K562 (cell line): ENCODE data around the gene CCDC187. TPM values are rescaled to one million over a fixed set of nuclear protein-coding genes. Genes with fewer than 3 reads are reported as not detected.

Experiments
- ATAC-seq: fragments of 200-7000 bp; cut with Tn5 transposase; 3 replicates; pipeline ENCODE4 v1.9.1; 2020; ENCODE audit warnings: moderate library complexity
- BruUV-seq: library from RNA; stranded (reverse); fragments of 400-500 nt; replicated peaks from 2 replicates; lab custom pipeline; 2021; lab: Mats Ljungman, UMichigan
- CTCF ChIA-PET: fragments of 300-600 bp; formaldehyde crosslinking; extraction: SDS; loops from one replicate; lab custom pipeline; 2021; ENCODE audit warnings: low intra/inter-chr PET ratio; lab: Yijun Ruan, JAX
- POLR2A ChIA-PET: fragments of 300-600, 350-650 bp; sonication (Branson Sonifier 250); formaldehyde crosslinking; extraction: SDS; loops from one replicate; lab custom pipeline; 2021; ENCODE audit warnings: antibody characterized with exemption, inconsistent platforms; lab: Yijun Ruan, JAX
- DNase-seq, 4 experiments: peaks; one replicate each; pipeline versions ENCODE4 v3.0.0 to v3.0.0-alpha.2; 2011 to 2018; ENCODE audit warnings: low spot score in 3 of 4, mixed read lengths in 3 of 4; ENCODE audit errors: extremely low read depth in 1 of 4
- FAIRE-seq: peaks from 2 replicates; lab custom pipeline; 2011; peaks lifted over from hg19 to GRCh38; lab: Jason Lieb, UNC
- H2AFZ ChIP-seq: 2 replicates; pipeline ENCODE4 v1.6.0; 2011; ENCODE audit warnings: low read depth, low read length, control low read depth, inconsistent platforms
- H3K27ac ChIP-seq: fragments of 200-600 bp; 3 replicates; pipeline ENCODE4 v1.8.0; 2011; ENCODE audit warnings: low read depth, mild to moderate bottlenecking, control low read depth, inconsistent platforms, low read length, moderate library complexity, mixed read lengths; ENCODE audit errors: extremely low read depth
- H3K27me3 ChIP-seq, 2 experiments: fragments of 300-600 bp in 1 of 2; 2 replicates in 1 of 2; 3 replicates in 1 of 2; pipeline versions ENCODE4 v1.6.0 to v1.8.0; 2011; ENCODE audit warnings: inconsistent platforms in 2 of 2, low read length in 2 of 2, mild to moderate bottlenecking in 1 of 2, mixed read lengths in 1 of 2, moderate library complexity in 1 of 2; ENCODE audit not compliant: control insufficient read depth in 2 of 2, insufficient read depth in 2 of 2
- H3K36me3 ChIP-seq: fragments of 300-600 bp; 3 replicates; pipeline ENCODE4 v1.8.0; 2011; ENCODE audit warnings: mild to moderate bottlenecking, low read length, inconsistent platforms; ENCODE audit not compliant: control insufficient read depth, insufficient read depth
- H3K4me1 ChIP-seq, 2 experiments: fragments of 200-600 bp in 1 of 2; replicated peaks in 1 of 2; 2 replicates in 1 of 2; 3 replicates in 1 of 2; pipeline versions ENCODE4 v1.5.1 to v1.8.0; 2011; ENCODE audit warnings: inconsistent platforms in 2 of 2, low read length in 2 of 2, mild to moderate bottlenecking in 1 of 2, mixed read lengths in 1 of 2, moderate library complexity in 1 of 2; ENCODE audit not compliant: control insufficient read depth in 2 of 2, insufficient read depth in 2 of 2
- H3K4me2 ChIP-seq: 2 replicates; pipeline ENCODE4 v1.6.1; 2011; ENCODE audit warnings: low read length, control low read depth, inconsistent platforms, mixed read lengths; ENCODE audit not compliant: insufficient read depth
- H3K4me3 ChIP-seq: fragments of 200-600 bp; sonication (generic), shearing (Covaris generic); 2 replicates; pipeline ENCODE4 v1.5.1; 2016; ENCODE audit warnings: control low read depth, inconsistent platforms
- H3K79me2 ChIP-seq: fragments of 200-600 bp; 3 replicates; pipeline ENCODE4 v1.8.0; 2011; ENCODE audit warnings: low read length, inconsistent platforms; ENCODE audit not compliant: control insufficient read depth, insufficient read depth
- H3K9ac ChIP-seq, 2 experiments: 2 replicates each; pipeline versions ENCODE4 v1.6.0 to v1.6.1; 2011; ENCODE audit warnings: low read depth in 2 of 2, low read length in 2 of 2, control low read depth in 1 of 2, inconsistent platforms in 1 of 2, mild to moderate bottlenecking in 1 of 2, mixed read lengths in 1 of 2; ENCODE audit not compliant: insufficient read depth in 1 of 2
- H3K9me1 ChIP-seq: one replicate; pipeline ENCODE4 v1.6.0; 2011; ENCODE audit warnings: inconsistent platforms, mild to moderate bottlenecking, low read length, moderate library complexity; ENCODE audit not compliant: control insufficient read depth, insufficient read depth
- H3K9me3 ChIP-seq: replicated peaks from 2 replicates; pipeline ENCODE4 v1.5.1; 2011; ENCODE audit warnings: low read depth, low read length, inconsistent platforms; ENCODE audit not compliant: control insufficient read depth, insufficient read depth
- H4K20me1 ChIP-seq: replicated peaks from 2 replicates; pipeline ENCODE4 v1.6.1; 2011; ENCODE audit warnings: low read length, inconsistent platforms, mixed read lengths; ENCODE audit not compliant: control insufficient read depth, insufficient read depth
- FOXA3 ChIP-seq, 2 experiments: fragments of 450-650 bp in 1 of 2; sonication (generic) in 1 of 2; formaldehyde crosslinking; IDR thresholded peaks in 1 of 2; conservative IDR thresholded peaks in 1 of 2; 2 replicates each; pipeline versions ENCODE4 v1.4.0 to v1.8.0; 2020 to 2022; ENCODE audit warnings: mild to moderate bottlenecking in 2 of 2, missing genetic modification reagents in 1 of 2
- FOXK2 ChIP-seq, 2 experiments: fragments of 450-650 bp; IDR thresholded peaks in 1 of 2; conservative IDR thresholded peaks in 1 of 2; 2 replicates each; pipeline ENCODE4 v1.6.1; 2016; ENCODE audit warnings: low read depth in 2 of 2, mild to moderate bottlenecking in 1 of 2
- JUND ChIP-seq, 2 experiments: IDR thresholded peaks; 2 replicates in 1 of 2; 3 replicates in 1 of 2; pipeline ENCODE4 v1.6.1; 2011; ENCODE audit warnings: borderline replicate concordance in 2 of 2, low read depth in 2 of 2, low read length in 2 of 2, improper control_type of control experiment in 1 of 2, missing biosample characterization in 1 of 2, missing genetic modification characterization in 1 of 2, missing genetic modification reagents in 1 of 2
- LCOR ChIP-seq: sonication (generic); formaldehyde crosslinking; IDR thresholded peaks from 2 replicates; pipeline ENCODE4 v1.8.0; 2022; ENCODE audit warnings: mild to moderate bottlenecking, missing genetic modification reagents
- NFIX ChIP-seq: fragments of 250-450 bp; sonication (Bioruptor Pico); IDR thresholded peaks from 2 replicates; pipeline ENCODE4 v1.4.0; 2020; ENCODE audit warnings: low read depth, mild to moderate bottlenecking, moderate library complexity
- TOE1 ChIP-seq, 2 experiments: fragments of 450-650 bp in 1 of 2; sonication (generic) in 1 of 2; formaldehyde crosslinking in 1 of 2; IDR thresholded peaks; 2 replicates each; pipeline versions ENCODE4 v1.7.1 to v1.8.0; 2016 to 2022; ENCODE audit warnings: borderline replicate concordance in 2 of 2, mild to moderate bottlenecking in 2 of 2, antibody characterized with exemption in 1 of 2, inconsistent platforms in 1 of 2, low read depth in 1 of 2, missing genetic modification reagents in 1 of 2, moderate library complexity in 1 of 2
- ZNF76 ChIP-seq: fragments of 250-450 bp; sonication (Bioruptor Pico); IDR thresholded peaks from 2 replicates; pipeline ENCODE4 v1.4.0; 2020; ENCODE audit warnings: mild to moderate bottlenecking, moderate library complexity, borderline replicate concordance
- WGBS: fragments of 100-300 bp; shearing (Covaris generic); methylation state at CpG from one replicate; pipeline ENCODE4 v1.1.6; 2016; ENCODE audit warnings: low coverage, mixed read lengths; ENCODE audit not compliant: insufficient coverage; ENCODE audit errors: missing lambda C conversion rate; 5-methylcytosine and 5-hydroxymethylcytosine counted together
- in situ Hi-C: fragments of 300-500 bp; cut with MboI; formaldehyde crosslinking; loops from 4 replicates; pipeline ENCODE4 v1.15.0; 2018; ENCODE audit warnings: inconsistent platforms, mixed read lengths
- intact Hi-C: fragments of 100-400 bp; cut with micrococcal nuclease; formaldehyde crosslinking; loops from 2 replicates; pipeline ENCODE4 v1.14.2; 2022
- polyA plus RNA-seq, 8 experiments: library from polyadenylated mRNA; depleted of rRNA in 4 of 8; stranded (reverse) in 5 of 8; unstranded in 3 of 8; fragments of >200 nt; fragmentation: Nextera tagmentation in 2 of 8; fragmentation: Illumina TruSeq in 1 of 8; extraction: Ambion mirVana in 2 of 8; extraction: Trizol in 1 of 8; gene quantifications; 2 replicates each; pipeline versions ENCODE4 v1.2.1 to v1.2.3, GENCODE V29; 2011 to 2014; ENCODE audit warnings: inconsistent platforms in 1 of 8, missing spikeins in 1 of 8
- total RNA-seq, 7 experiments: library from RNA; depleted of rRNA in 6 of 7; stranded (reverse); fragments of >200 nt in 6 of 7; fragmentation: Illumina TruSeq in 2 of 7; extraction: Trizol in 2 of 7; gene quantifications; 2 replicates each; pipeline versions ENCODE4 v1.2.1 to v1.2.3, GENCODE V29; 2011 to 2021; ENCODE audit warnings: low replicate concordance in 1 of 7
- TF ChIP-seq, protein P1 (sequence below), 2 experiments: IDR thresholded peaks; 2 replicates each; pipeline ENCODE4 v1.6.1; 2012; ENCODE audit warnings: improper control_type of control experiment in 2 of 2, low read depth in 2 of 2, low read length in 2 of 2, borderline replicate concordance in 1 of 2
- TF ChIP-seq, protein P2 (sequence below): fragments of 250-450 bp; sonication (Bioruptor Pico); IDR thresholded peaks from 2 replicates; pipeline ENCODE4 v1.5.0; 2022; ENCODE audit warnings: mild to moderate bottlenecking
- TF ChIP-seq, protein P3 (sequence below): fragments of 250-450 bp; sonication (Bioruptor Pico); IDR thresholded peaks from 2 replicates; pipeline ENCODE4 v1.5.0; 2021; ENCODE audit warnings: mild to moderate bottlenecking, borderline replicate concordance

Gene CCDC187
- total and polyA plus RNA-seq, 9 of the 15 experiments (the other 6 are each of a cell fraction or from before 2014, with no cell fraction given) = not detected

DNA sequence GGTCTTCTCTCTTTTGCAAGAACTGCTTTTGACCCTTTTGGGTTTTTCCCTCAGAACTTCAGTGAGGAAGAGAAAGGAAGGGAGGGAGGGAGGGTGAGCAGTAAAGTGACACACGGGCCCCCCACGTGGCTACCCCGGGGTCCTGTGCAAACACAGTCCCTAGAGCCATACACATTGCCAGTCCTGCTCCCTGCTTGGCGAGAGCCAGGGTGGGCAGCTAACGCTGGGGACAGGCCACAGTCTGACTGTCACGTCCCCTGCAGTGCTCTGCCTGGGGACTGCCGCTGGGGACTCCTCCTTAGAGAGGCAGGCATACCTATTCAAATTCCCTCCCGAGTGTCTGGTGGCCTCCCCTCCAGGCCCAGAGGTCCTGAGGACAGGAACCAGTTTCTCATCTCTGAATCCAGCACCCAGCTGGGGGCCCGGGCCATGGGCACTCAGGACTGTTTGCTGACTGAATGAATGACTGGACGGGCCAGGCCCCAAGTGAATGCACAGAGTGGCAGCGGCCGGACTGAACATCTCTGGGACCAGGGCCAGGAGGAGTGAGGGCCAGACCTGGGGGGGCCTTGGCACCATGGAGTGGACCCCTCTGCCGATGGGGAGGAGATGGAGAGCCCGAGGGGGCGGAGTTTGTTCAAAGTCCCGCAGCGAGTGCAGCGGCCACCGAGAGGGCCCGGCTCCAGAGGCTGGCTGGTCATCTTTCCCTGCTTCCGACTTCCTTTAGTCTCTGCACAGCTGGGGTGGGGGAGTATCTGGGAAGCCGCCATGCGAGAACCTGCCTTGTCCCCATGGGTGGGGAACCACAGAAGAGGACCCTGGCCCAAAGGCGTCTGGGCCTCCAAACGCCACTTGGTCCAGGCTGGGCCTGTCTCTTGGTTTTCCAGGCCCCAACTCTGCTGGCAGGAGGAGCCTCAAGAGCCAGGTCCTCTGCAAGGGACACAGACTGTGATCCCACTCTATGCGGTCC is 5.8 kb downstream of the CCDC187 start:
- Histone ChIP-seq H3K9me1 (no peaks in the 10 kb centered on the region), H4K20me1 (no peaks in the 10 kb centered on the region; the same call in none of the 2 replicates), H3K36me3 (no peaks in the 10 kb centered on the region), H3K9me3 (peaks cover 12% of the 10 kb centered on the region), H3K4me3 (no peak overlapping the region), H3K79me2 (no peaks in the 10 kb centered on the region), H3K9ac (peak overlapping the region in 1 of 2 experiments; percentile 56; a peak in 1 of 4 replicates), H2AFZ (no peak overlapping the region), H3K4me2 (no peak overlapping the region), H3K27me3 (peaks cover 26 to 63% of the 10 kb centered on the region in 2 experiments), H3K27ac (no peak overlapping the region), H3K4me1 (peaks cover 0 to 40% of the 10 kb centered on the region in 2 experiments; a peak in 2 of 5 replicates)
- in situ Hi-C loops (no loop called here), intact Hi-C loops (no loop called here)
- no peak for FAIRE-seq
- no TSS peak for BruUV-seq
- POLR2A ChIA-PET = no interaction called here
- CTCF ChIA-PET = no interaction called here
- ATAC-seq = no peak; the same call in 2 of the 3 replicates
- DNase-seq = no peak
- 17% methylated on average over 20 of the region's 26 CpGs for WGBS
- no peak for TF ChIP-seq TOE1 (IDR thresholded peaks at IDR 0.05; ENCODE audit: borderline replicate concordance)
- TF ChIP-seq TOE1 (CRISPR knock-in tag; IDR thresholded peaks at IDR 0.05; ENCODE audit: borderline replicate concordance, low read depth) = no peak
- TF ChIP-seq, protein P1, sequence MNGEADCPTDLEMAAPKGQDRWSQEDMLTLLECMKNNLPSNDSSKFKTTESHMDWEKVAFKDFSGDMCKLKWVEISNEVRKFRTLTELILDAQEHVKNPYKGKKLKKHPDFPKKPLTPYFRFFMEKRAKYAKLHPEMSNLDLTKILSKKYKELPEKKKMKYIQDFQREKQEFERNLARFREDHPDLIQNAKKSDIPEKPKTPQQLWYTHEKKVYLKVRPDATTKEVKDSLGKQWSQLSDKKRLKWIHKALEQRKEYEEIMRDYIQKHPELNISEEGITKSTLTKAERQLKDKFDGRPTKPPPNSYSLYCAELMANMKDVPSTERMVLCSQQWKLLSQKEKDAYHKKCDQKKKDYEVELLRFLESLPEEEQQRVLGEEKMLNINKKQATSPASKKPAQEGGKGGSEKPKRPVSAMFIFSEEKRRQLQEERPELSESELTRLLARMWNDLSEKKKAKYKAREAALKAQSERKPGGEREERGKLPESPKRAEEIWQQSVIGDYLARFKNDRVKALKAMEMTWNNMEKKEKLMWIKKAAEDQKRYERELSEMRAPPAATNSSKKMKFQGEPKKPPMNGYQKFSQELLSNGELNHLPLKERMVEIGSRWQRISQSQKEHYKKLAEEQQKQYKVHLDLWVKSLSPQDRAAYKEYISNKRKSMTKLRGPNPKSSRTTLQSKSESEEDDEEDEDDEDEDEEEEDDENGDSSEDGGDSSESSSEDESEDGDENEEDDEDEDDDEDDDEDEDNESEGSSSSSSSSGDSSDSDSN (IDR thresholded peaks at IDR 0.05; ENCODE audit: borderline replicate concordance in 1 of 2, low read depth in 2 of 2, low read length in 2 of 2) = no peak
- TF ChIP-seq JUND (IDR thresholded peaks at IDR 0.05; ENCODE audit: borderline replicate concordance, low read depth, low read length) = no peak
- no peak for TF ChIP-seq JUND (tag; IDR thresholded peaks at IDR 0.05; ENCODE audit: borderline replicate concordance, low read depth, low read length)
- TF ChIP-seq NFIX (CRISPR knock-in tag) = no peak
- TF ChIP-seq, protein P2, sequence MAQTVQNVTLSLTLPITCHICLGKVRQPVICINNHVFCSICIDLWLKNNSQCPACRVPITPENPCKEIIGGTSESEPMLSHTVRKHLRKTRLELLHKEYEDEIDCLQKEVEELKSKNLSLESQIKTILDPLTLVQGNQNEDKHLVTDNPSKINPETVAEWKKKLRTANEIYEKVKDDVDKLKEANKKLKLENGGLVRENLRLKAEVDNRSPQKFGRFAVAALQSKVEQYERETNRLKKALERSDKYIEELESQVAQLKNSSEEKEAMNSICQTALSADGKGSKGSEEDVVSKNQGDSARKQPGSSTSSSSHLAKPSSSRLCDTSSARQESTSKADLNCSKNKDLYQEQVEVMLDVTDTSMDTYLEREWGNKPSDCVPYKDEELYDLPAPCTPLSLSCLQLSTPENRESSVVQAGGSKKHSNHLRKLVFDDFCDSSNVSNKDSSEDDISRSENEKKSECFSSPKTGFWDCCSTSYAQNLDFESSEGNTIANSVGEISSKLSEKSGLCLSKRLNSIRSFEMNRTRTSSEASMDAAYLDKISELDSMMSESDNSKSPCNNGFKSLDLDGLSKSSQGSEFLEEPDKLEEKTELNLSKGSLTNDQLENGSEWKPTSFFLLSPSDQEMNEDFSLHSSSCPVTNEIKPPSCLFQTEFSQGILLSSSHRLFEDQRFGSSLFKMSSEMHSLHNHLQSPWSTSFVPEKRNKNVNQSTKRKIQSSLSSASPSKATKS = no peak
- TF ChIP-seq, protein P3, sequence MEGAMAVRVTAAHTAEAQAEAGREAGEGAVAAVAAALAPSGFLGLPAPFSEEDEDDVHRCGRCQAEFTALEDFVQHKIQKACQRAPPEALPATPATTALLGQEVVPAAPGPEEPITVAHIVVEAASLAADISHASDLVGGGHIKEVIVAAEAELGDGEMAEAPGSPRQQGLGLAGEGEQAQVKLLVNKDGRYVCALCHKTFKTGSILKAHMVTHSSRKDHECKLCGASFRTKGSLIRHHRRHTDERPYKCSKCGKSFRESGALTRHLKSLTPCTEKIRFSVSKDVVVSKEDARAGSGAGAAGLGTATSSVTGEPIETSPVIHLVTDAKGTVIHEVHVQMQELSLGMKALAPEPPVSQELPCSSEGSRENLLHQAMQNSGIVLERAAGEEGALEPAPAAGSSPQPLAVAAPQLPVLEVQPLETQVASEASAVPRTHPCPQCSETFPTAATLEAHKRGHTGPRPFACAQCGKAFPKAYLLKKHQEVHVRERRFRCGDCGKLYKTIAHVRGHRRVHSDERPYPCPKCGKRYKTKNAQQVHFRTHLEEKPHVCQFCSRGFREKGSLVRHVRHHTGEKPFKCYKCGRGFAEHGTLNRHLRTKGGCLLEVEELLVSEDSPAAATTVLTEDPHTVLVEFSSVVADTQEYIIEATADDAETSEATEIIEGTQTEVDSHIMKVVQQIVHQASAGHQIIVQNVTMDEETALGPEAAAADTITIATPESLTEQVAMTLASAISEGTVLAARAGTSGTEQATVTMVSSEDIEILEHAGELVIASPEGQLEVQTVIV (CRISPR knock-in tag) = no peak
- no peak for TF ChIP-seq FOXK2 (conservative IDR thresholded peaks at IDR 0.05 in 1 of 2, IDR thresholded peaks at IDR 0.05 in 1 of 2; ENCODE audit: low read depth in 2 of 2)
- TF ChIP-seq FOXA3 (CRISPR knock-in tag; conservative IDR thresholded peaks at IDR 0.05 in 1 of 2, IDR thresholded peaks at IDR 0.05 in 1 of 2) = no peak
- TF ChIP-seq ZNF76 (CRISPR knock-in tag) = no peak
- no peak for TF ChIP-seq LCOR (CRISPR knock-in tag)
